GM21825 (cell line): ENCODE measurements around the gene MIGA2.

ENCODE experiments used
- ATAC-seq: cut with Tn5 transposase; IDR thresholded peaks from one replicate; pipeline ENCODE4 v1.9.1; 2021; ENCODE audit warnings: mild to moderate bottlenecking, moderate library complexity; ENCODE audit not compliant: unreplicated experiment

Gene MIGA2

GRCh38 chr9:129036923-129037766 lies 719 bp downstream of the MIGA2 start:
- ATAC-seq, result no peak

GRCh38 chr9:129037767-129038098 lies 1.3 kb downstream of the MIGA2 start:
- no peak for ATAC-seq

GRCh38 chr9:129038109-129038852 lies 1.9 kb downstream of the MIGA2 start:
- ATAC-seq, result no peak

- no peak for ATAC-seq
Measured at GRCh38 chr9:129040113-129040643, 3.8 kb downstream of the MIGA2 start.

GRCh38 chr9:129042016-129042415 lies 5.6 kb downstream of the MIGA2 start:
- ATAC-seq, result no peak

GRCh38 chr9:129052592-129052991 lies 16.2 kb downstream of the MIGA2 start:
- ATAC-seq, result no peak

GRCh38 chr9:129053020-129053419 lies 16.6 kb downstream of the MIGA2 start:
- ATAC-seq, result no peak

- no peak for ATAC-seq
Measured at GRCh38 chr9:129054163-129054851, 17.9 kb downstream of the MIGA2 start.

GRCh38 chr9:129058965-129059795 lies 22.8 kb downstream of the MIGA2 start:
- no peak for ATAC-seq

- no peak for ATAC-seq
Measured at GRCh38 chr9:129059796-129060785, 23.7 kb downstream of the MIGA2 start.

- no peak for ATAC-seq
Measured at GRCh38 chr9:129060991-129061390, 24.6 kb downstream of the MIGA2 start.

- no peak for ATAC-seq
Measured at GRCh38 chr9:129063061-129063460, 26.6 kb downstream of the MIGA2 start.

GRCh38 chr9:129064499-129064908 lies 28.1 kb downstream of the MIGA2 start:
- ATAC-seq, result no peak

GRCh38 chr9:129068110-129068509 lies 31.7 kb downstream of the MIGA2 start:
- ATAC-seq, result no peak

- peak; percentile 72 for ATAC-seq
Measured at GRCh38 chr9:129068990-129069861, 32.8 kb downstream of the MIGA2 start.

GRCh38 chr9:129069862-129070641 lies 33.6 kb downstream of the MIGA2 start:
- ATAC-seq, result no peak

GRCh38 chr9:129070696-129071525 lies 34.5 kb downstream of the MIGA2 start:
- no peak for ATAC-seq
